Pons (tissue), 1 donor: ENCODE data around the gene SAGE1.
"Not testable (repeated sequence)": the region's sequence is repeated elsewhere in the genome, so short reads cannot be mapped to it uniquely, and the experiment has no call there.

Source experiments
- DNase-seq: peaks from one replicate; pipeline ENCODE4 v3.0.0-alpha.2; 2016; ENCODE audit warnings: low spot score

The SAGE1 gene, protein sequence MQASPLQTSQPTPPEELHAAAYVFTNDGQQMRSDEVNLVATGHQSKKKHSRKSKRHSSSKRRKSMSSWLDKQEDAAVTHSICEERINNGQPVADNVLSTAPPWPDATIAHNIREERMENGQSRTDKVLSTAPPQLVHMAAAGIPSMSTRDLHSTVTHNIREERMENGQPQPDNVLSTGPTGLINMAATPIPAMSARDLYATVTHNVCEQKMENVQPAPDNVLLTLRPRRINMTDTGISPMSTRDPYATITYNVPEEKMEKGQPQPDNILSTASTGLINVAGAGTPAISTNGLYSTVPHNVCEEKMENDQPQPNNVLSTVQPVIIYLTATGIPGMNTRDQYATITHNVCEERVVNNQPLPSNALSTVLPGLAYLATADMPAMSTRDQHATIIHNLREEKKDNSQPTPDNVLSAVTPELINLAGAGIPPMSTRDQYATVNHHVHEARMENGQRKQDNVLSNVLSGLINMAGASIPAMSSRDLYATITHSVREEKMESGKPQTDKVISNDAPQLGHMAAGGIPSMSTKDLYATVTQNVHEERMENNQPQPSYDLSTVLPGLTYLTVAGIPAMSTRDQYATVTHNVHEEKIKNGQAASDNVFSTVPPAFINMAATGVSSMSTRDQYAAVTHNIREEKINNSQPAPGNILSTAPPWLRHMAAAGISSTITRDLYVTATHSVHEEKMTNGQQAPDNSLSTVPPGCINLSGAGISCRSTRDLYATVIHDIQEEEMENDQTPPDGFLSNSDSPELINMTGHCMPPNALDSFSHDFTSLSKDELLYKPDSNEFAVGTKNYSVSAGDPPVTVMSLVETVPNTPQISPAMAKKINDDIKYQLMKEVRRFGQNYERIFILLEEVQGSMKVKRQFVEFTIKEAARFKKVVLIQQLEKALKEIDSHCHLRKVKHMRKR

DNA sequence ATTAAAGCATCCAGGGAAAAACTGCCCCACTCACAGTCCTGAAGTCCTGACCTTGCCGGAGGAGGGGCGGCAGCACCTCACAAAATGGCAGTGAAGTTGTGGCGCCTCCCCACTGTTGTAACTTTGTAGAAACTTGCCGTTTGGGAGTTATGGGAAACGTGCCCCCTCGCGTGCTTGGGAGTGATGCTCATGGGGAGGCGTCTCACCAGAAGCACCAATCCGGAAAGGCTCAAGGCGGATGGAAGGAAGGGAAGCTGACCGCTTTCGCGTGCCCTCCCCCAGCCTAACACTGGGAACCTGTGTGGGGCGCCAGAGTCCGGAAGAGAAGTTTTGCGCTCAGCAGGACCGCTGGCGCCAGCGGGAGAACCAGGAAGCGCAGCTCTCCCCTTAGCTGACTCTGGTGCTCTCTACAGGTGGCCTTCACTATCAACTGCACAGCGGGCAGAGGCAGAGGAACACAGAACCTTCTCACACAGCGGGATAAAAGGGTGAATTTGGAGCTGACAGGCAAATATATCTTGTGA is at the start of gene SAGE1, which contains the start of gene CT45A10:
Gene SAGE1 (plus strand): TSS at position 423 of the 524 bp plus-strand sequence. CDS start 2,527 bp downstream, outside the sequence.
Gene CT45A10 (minus strand): TSS at position 151 of the 524 bp plus-strand sequence. CDS start 8,100 bp downstream, outside the sequence.
- no peak for DNase-seq

GRCh38 chrX:135854438-135854837 is 39.1 kb upstream of the SAGE1 start, which contains the start of gene CT45A8:
TSS of gene CT45A8 (minus strand) at chrX:135854538. CDS start at chrX:135850783, 3,755 bp downstream.
- not testable (repeated sequence) for DNase-seq

GRCh38 chrX:135871712-135872111 is 21.8 kb upstream of the SAGE1 start, which contains the start of gene CT45A9:
TSS of gene CT45A9 (minus strand) at chrX:135871812. CDS start at chrX:135868061, 3,751 bp downstream.
- not testable (repeated sequence) for DNase-seq

- DNase-seq: not testable (repeated sequence)
These were observed 10.8 kb upstream of the SAGE1 start for GRCh38 chrX:135882741-135883140.

DNA sequence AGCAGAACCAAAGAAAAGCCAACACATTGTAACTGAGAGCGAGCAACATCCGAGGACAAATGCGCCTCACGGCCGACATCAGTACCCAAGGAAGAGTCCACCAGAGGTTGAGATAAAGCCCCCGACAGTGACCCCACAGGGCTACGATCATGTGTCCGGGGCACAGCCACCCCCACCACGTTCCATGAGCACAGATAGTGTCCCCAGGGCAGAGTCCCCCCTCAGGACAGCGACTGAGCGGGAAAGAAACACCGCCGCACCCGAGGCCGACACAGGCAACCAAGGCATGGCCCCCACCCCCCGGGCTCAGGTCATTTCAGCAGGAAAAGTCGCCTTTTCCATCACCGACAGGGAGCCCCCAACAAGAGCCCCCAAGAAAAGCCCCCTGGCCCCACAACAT is 5.3 kb upstream of the SAGE1 start:
- DNase-seq: not testable (repeated sequence)

- DNase-seq: not testable (repeated sequence)
These were observed 4.5 kb upstream of the SAGE1 start for GRCh38 chrX:135888976-135889375.

GRCh38 chrX:135890087-135890585 is 3.4 kb upstream of the SAGE1 start:
- no peak for DNase-seq

GRCh38 chrX:135892781-135893180 is 735 bp upstream of the SAGE1 start:
- DNase-seq: no peak

GRCh38 chrX:135910251-135910650 is 16.7 kb downstream of the SAGE1 start:
- DNase-seq: no peak

DNA sequence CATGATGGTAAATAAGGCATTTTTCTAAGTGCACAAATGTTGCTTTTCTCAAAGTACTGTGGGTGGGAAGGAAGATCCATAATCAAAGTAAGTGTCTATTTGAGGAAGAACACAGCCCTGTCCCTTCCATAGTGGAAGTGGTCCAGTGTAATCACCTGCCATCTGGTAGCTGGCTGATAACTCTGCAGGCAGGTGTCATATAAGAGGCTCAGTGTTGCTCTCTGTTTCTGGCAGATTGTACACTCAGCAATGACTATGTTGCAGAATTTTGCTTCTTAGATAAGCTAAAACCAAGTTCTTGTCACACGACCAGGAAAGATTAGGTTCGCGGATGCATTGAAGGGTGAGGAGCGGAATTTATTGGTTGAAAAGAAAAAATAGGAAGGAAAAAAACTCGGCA is 20.9 kb downstream of the SAGE1 start:
- no peak for DNase-seq

GRCh38 chrX:135920516-135920915 is 27.0 kb downstream of the SAGE1 start:
- not testable (repeated sequence) for DNase-seq

DNA sequence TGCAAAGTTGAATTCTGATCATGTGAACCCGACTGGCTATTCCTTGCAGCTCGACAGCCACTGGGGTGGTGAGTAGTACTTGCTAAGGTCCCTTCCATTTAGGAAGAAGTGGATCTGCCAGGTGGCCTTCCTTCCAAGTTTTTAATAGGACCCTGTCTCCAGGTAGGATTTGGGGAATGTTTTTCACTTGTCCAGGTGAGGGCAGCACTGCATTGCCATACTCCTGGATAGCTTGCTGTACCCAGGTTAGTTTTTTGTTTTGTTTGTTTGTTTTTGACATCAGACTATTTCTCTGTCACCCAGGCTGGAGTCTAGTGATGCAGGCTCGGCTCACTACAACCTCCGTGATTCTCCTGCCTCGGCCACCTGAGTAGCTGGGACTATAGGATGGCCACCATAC is 29.8 kb downstream of the SAGE1 start:
- DNase-seq: no peak

- no peak for DNase-seq
These were observed 34.4 kb downstream of the SAGE1 start for GRCh38 chrX:135927897-135928296.

DNA sequence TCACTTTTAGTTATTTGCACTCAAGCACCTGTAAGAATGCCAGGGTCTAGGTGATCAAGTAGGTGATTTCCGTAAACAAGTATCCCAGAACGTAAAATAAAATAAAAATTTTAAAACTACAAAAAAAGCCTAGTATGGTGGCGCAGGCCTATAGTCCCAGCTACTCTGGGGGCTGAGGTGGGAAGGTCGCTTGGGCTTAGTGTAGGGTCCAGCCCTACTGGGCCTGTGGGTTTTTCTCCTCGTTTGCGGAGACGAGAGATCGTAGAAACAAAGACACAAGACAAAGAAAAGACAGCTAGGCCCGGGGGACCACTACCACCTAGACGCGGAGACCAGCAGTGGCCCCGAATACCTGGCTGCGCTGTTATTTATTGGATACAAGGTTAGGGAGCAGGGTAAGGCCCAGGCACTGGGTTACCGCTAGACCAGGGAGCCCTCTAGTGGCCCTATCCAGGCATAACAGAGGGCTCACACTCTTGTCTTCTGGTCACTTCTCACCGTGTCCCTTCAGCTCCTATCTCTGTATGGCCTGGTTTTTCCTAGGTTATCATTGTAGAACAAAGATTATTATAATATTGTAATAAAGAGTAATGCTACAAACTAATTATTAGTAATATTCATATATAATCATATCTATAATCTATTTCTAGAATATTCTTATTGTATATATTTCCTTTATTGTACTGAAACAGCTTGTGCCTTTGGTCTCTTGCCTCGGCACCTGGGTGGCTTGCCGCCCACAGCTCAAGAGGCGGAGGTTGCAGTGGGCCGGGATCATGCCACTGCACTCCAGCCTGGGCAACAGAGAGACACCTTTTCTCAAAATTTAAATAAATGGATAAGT is 38.4 kb downstream of the SAGE1 start:
- DNase-seq: peak; percentile 6

DNA sequence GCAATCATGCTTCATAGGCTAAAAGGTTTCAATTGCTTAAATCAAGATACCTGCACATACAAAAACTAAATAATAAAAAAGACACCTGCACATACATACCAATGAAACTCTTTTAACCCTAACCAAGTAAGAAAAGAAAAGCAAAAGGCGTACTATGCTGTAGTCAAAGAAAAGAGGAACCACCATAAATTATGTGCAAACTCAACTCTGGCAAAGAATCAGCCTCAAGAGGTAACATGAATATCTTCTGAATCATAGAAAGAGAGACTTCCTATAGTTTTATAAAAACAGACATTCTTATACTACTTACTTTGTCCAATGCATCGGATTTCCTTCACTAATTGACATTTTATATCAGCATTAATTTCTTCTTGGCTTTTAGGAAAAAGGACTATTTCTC is 51.0 kb downstream of the SAGE1 start:
- DNase-seq: no peak

DNA sequence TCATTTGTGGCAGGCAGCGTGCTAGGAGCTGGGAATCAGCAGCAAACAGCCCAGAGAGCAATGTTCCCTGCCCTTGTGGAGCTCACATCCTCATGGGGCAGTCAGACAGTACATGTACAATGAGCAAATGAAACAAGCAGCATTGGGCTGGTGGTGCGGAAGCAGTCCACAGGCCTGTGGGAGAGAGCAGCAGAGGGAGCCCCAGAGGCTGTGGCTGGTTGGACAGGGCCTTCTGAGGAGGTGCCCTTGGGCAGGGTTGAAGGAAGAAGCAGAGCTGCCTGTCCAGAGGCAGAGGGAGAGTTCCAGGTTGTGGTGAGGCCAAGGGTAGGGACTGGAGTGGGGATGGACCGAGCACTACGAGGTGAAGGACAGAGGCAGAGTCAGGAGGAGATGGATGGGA is 57.8 kb downstream of the SAGE1 start:
- no peak for DNase-seq
